Spinal cord (tissue), 10 donors: ENCODE results near the gene CYP26A1. TPM values are rescaled to one million over a fixed set of nuclear protein-coding genes. Genes with fewer than 3 reads are reported as not detected.
A peak's percentile ranks its signal among the peaks of the same experiment; 100 is the strongest.

Experiments
- DNase-seq, 6 donors: peaks; one replicate each; pipeline versions ENCODE4 v3.0.0 to v3.0.0-alpha.2; 2013 to 2015; ENCODE audit warnings: low spot score in 6 of 6, low read depth in 4 of 6
- H3K27ac ChIP-seq: one replicate; pipeline ENCODE4 v1.5.1; 2013; ENCODE audit warnings: low read depth, low read length, control low read depth
- H3K27me3 ChIP-seq: one replicate; pipeline ENCODE4 v1.6.1; 2013; ENCODE audit warnings: low read length; ENCODE audit not compliant: control insufficient read depth, insufficient read depth
- H3K36me3 ChIP-seq: one replicate; pipeline ENCODE4 v1.6.1; 2013; ENCODE audit warnings: low read length; ENCODE audit not compliant: control insufficient read depth, insufficient read depth
- H3K4me1 ChIP-seq: one replicate; pipeline ENCODE4 v1.6.1; 2013; ENCODE audit warnings: low read length; ENCODE audit not compliant: control insufficient read depth, insufficient read depth
- H3K4me3 ChIP-seq: one replicate; pipeline ENCODE4 v1.5.1; 2013; ENCODE audit warnings: low read depth, low read length, control low read depth
- H3K9me3 ChIP-seq: one replicate; pipeline ENCODE4 v1.6.1; 2013; ENCODE audit warnings: low read length; ENCODE audit not compliant: control insufficient read depth, insufficient read depth
- WGBS: methylation state at CpG from one replicate; pipeline ENCODE4 v1.1.5; 2013; ENCODE audit warnings: missing lambda C conversion rate; ENCODE audit not compliant: insufficient coverage; 5-methylcytosine and 5-hydroxymethylcytosine counted together
- polyA plus RNA-seq, 2 donors: library from polyadenylated mRNA; unstranded; fragments of 120-200 nt; gene quantifications; one replicate each; pipeline ENCODE4 v1.2.1, GENCODE V29; 2013; ENCODE audit not compliant: insufficient read length in 2 of 2
- total RNA-seq, 2 donors: library from RNA; depleted of rRNA in 1 of 2; stranded (reverse); fragments of 120-200 nt in 1 of 2; fragments of >200 nt in 1 of 2; gene quantifications; one replicate each; pipeline versions ENCODE4 v1.2.3 to v1.2.4, GENCODE V29; 2013 to 2014
- donor health status: healthy.

CYP26A1 gene
- total and polyA plus RNA-seq, 4 donors: 0.20 to 0.42 (median 0.29) TPM

DNA sequence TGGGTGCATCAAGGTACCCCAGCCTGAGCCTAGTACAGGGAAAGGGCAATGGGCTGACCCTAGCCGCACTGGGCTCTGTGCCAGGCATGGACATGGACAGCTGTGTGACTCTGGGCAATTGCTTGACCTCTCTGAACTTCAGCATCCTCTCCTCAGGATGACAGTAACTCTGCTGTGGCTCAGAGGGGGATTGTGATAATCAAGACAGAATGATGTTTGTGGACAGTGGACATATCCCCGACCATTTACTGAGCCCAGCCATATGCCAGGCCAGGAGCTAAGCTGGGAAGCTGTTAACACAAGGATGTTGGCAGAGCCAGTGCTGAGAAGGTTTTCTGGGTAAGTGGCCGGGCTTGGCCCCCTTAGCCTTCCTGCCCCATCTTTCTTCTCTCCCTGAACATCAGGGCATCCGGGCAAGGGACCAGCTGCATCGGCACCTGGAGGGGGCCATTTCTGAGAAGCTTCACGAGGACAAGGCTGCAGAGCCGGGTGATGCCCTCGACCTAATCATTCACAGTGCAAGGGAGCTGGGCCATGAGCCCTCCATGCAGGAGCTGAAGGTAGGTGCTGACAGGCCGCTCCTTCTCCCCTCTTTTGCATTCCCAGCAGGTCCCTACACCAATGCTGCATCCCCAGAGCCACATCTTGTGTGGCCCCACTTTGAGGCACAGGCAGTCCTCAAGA lies 9.6 kb upstream of the CYP26A1 start:
- no peaks in the 10 kb centered on the region for H3K9me3 ChIP-seq
- H3K27ac ChIP-seq: no peak overlapping the region
- peaks cover 98% of the 10 kb centered on the region for H3K27me3 ChIP-seq
- H3K4me1 ChIP-seq: peaks cover 43% of the 10 kb centered on the region
- H3K36me3 ChIP-seq: peaks cover 5% of the 10 kb centered on the region
- 71% methylated on average over 7 of the region's 9 CpGs for WGBS
- no peak overlapping the region for H3K4me3 ChIP-seq
- DNase-seq: no peak

DNA sequence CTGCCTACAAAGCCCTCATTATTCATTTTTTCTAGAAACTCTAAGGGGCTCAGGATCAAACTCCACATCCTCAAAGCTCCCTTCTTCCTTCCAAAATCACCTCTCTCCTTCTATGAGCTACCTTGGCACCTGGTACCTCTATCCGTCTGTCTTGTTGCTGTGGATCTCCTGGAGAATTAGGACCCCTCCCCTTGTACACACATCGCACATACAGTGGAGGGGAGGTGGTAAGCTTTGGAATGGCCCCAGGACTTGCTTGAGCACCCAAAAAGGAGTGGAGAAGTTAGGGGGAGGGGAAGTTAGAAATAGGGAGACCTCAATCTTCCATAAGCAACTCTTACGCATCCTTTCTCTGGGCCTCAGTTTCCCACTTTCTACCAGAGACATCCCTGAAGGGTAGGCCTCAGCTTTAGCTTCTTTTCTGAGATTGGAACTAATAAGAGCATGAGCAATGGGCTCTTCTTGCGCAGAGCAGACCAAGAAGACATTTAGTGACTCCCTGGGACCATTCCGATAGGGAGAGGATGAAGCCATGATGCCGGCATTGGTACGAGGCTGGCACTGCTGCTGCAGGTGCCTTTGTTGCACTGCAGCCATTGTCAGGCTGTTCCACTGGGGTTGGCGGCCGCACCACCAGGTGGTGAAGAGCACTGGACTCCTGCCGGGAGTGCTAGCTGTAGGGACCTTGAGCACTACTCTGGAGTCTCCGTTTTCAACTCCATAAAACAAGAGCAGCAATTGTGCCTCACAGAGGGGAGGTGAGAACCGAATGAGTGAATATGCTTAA lies 8.6 kb upstream of the CYP26A1 start:
- DNase-seq: no peak
- Histone ChIP-seq H3K27ac (no peak overlapping the region), H3K27me3 (peaks cover 100% of the 10 kb centered on the region), H3K4me3 (no peak overlapping the region), H3K4me1 (peaks cover 42% of the 10 kb centered on the region), H3K9me3 (no peaks in the 10 kb centered on the region), H3K36me3 (peaks cover 2% of the 10 kb centered on the region)
- WGBS: 24% methylated on average over 8 of the region's 12 CpGs

- no peaks in the 10 kb centered on the region for H3K9me3 ChIP-seq
- no peak overlapping the region for H3K27ac ChIP-seq
- peaks cover 100% of the 10 kb centered on the region for H3K27me3 ChIP-seq
- H3K4me1 ChIP-seq: peaks cover 34% of the 10 kb centered on the region
- H3K36me3 ChIP-seq: peaks cover 2% of the 10 kb centered on the region
- 2% methylated on average over 81 of the region's 81 CpGs for WGBS
- DNase-seq: peak in 1 of 6 donors; percentile 18
- no peak overlapping the region for H3K4me3 ChIP-seq
Measured at GRCh38 chr10:93065675-93066543, 7.8 kb upstream of the CYP26A1 start.

GRCh38 chr10:93066544-93066913 lies 7.2 kb upstream of the CYP26A1 start:
- WGBS: 15% methylated on average over 6 of the region's 11 CpGs
- Histone ChIP-seq H3K27ac (no peak overlapping the region), H3K27me3 (peaks cover 99% of the 10 kb centered on the region), H3K9me3 (no peaks in the 10 kb centered on the region), H3K36me3 (no peaks in the 10 kb centered on the region), H3K4me3 (no peak overlapping the region), H3K4me1 (peaks cover 28% of the 10 kb centered on the region)
- DNase-seq: no peak

DNA sequence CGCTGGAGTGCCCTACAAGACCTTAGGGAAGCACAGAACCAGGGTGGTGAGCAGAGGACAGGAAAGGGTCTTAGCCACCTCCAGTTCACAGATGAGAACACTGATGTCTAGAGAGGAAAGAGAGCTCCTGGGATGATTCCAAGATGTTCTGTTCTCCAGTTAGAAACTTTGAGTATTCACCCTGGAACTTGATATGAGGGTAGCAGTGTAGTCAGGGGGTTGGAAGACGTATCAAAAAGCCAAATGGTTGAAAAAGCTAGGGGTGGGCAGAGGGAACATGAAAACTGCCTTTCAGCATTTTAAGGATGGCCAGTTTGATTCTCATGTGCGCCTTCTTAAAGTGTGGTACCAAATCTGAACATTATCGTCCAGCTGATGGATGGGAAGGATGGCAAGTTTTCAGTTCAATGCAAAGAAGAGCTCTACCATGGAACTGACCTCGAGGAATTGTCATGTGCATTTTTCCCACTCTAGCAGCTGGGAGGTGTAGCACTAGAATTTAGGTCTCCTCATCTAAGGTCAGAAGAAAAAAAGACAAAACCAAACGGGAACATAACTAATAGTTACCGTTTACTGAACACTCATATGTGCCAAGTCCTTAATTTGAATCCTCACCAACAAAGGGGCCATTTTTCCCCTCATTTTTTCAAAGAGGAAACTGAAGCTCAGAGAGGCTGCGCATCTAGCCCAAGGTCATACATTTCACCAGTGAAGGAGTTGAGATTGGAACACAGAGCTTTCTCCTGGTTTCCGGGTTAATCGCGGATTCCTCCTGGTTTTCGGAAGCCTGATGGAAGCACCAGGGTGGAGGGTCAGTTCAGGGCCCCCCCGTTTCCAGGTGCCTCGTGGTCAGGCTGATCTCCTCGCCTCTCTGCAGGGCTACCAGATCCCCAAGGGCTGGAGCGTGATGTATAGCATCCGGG lies 6.0 kb upstream of the CYP26A1 start:
- Histone ChIP-seq H3K4me1 (peaks cover 30% of the 10 kb centered on the region), H3K36me3 (no peaks in the 10 kb centered on the region), H3K27ac (no peak overlapping the region), H3K9me3 (no peaks in the 10 kb centered on the region), H3K4me3 (no peak overlapping the region), H3K27me3 (peaks cover 99% of the 10 kb centered on the region)
- WGBS: 9% methylated on average over 16 of the region's 17 CpGs
- DNase-seq: no peak

- DNase-seq: peak in 2 of 6 donors; percentile 70 to 78
- WGBS: 5% methylated on average over 73 of the region's 73 CpGs
- no peak overlapping the region for H3K4me3 ChIP-seq
- H3K9me3 ChIP-seq: no peaks in the 10 kb centered on the region
- H3K27me3 ChIP-seq: peaks cover 99% of the 10 kb centered on the region
- H3K36me3 ChIP-seq: no peaks in the 10 kb centered on the region
- H3K27ac ChIP-seq: no peak overlapping the region
- H3K4me1 ChIP-seq: peaks cover 40% of the 10 kb centered on the region
Measured at GRCh38 chr10:93068411-93069244, 5.1 kb upstream of the CYP26A1 start.

- Histone ChIP-seq H3K4me3 (no peak overlapping the region), H3K36me3 (no peaks in the 10 kb centered on the region), H3K4me1 (peaks cover 45% of the 10 kb centered on the region), H3K9me3 (no peaks in the 10 kb centered on the region), H3K27ac (no peak overlapping the region), H3K27me3 (peaks cover 99% of the 10 kb centered on the region)
- WGBS: 41% methylated on average over 7 of the region's 10 CpGs
- no peak for DNase-seq
Measured at GRCh38 chr10:93069245-93069561, 4.5 kb upstream of the CYP26A1 start.

- peaks cover 53% of the 10 kb centered on the region for H3K4me1 ChIP-seq
Measured at GRCh38 chr10:93070378-93071176, 3.1 kb upstream of the CYP26A1 start.

More at GRCh38 chr10:93070378-93071176, 3.1 kb upstream of the CYP26A1 start:
- WGBS: 55% methylated on average over 5 of the region's 5 CpGs
- no peaks in the 10 kb centered on the region for H3K36me3 ChIP-seq
- no peak for DNase-seq
- no peaks in the 10 kb centered on the region for H3K9me3 ChIP-seq
- H3K4me3 ChIP-seq: no peak overlapping the region
- H3K27ac ChIP-seq: no peak overlapping the region
- peaks cover 99% of the 10 kb centered on the region for H3K27me3 ChIP-seq
